Smooth muscle cell (in vitro differentiated cells): ENCODE results near the gene TCEA3. TPM values are rescaled to one million over a fixed set of nuclear protein-coding genes. Genes with fewer than 3 reads are reported as not detected.

ENCODE experiments used
- DNase-seq: peaks from one replicate; lab custom pipeline; 2025; ENCODE audit not compliant: unreplicated experiment; lab: John Stamatoyannopoulos, UW
- H2AFZ ChIP-seq: fragments of 200-600 bp; sonication (generic); 2 replicates; pipeline ENCODE4 v1.6.0; 2016; ENCODE audit warnings: antibody characterized with exemption, low read depth, mild to moderate bottlenecking
- H3F3A ChIP-seq: fragments of 200-600 bp; sonication (generic); 2 replicates; pipeline ENCODE4 v1.6.0; 2017; ENCODE audit warnings: antibody characterized with exemption, low read depth
- H3K27ac ChIP-seq: fragments of 200-600 bp; sonication (generic); 2 replicates; pipeline ENCODE4 v1.5.1; 2016; ENCODE audit warnings: low read depth, mild to moderate bottlenecking
- H3K27me3 ChIP-seq: fragments of 200-600 bp; sonication (generic); 2 replicates; pipeline ENCODE4 v1.6.1; 2016; ENCODE audit warnings: low read depth, mild to moderate bottlenecking
- H3K36me3 ChIP-seq: fragments of 200-600 bp; sonication (generic); 2 replicates; pipeline ENCODE4 v1.5.1; 2016; ENCODE audit warnings: low read depth
- H3K4me1 ChIP-seq: fragments of 200-600 bp; sonication (generic); 2 replicates; pipeline ENCODE4 v1.5.1; 2016; ENCODE audit warnings: low read depth
- H3K4me2 ChIP-seq: fragments of 200-600 bp; sonication (generic); 2 replicates; pipeline ENCODE4 v1.6.0; 2016; ENCODE audit warnings: mild to moderate bottlenecking
- H3K4me3 ChIP-seq: fragments of 200-600 bp; sonication (generic); 2 replicates; pipeline ENCODE4 v1.5.1; 2016; ENCODE audit warnings: mild to moderate bottlenecking
- H3K79me2 ChIP-seq: fragments of 200-600 bp; sonication (generic); 2 replicates; pipeline ENCODE4 v1.6.0; 2016; ENCODE audit warnings: low read depth, mild to moderate bottlenecking
- H3K9ac ChIP-seq: fragments of 200-600 bp; sonication (generic); 2 replicates; pipeline ENCODE4 v1.6.0; 2016; ENCODE audit warnings: low read depth
- H3K9me3 ChIP-seq: fragments of 200-600 bp; sonication (generic); replicated peaks from 2 replicates; pipeline ENCODE4 v1.5.1; 2016; ENCODE audit warnings: low read depth
- H4K20me1 ChIP-seq: fragments of 200-600 bp; sonication (generic); 2 replicates; pipeline ENCODE4 v1.6.0; 2016; ENCODE audit warnings: low read depth
- WGBS: methylation state at CpG from one replicate; pipeline ENCODE4 v1.1.7; 2016; ENCODE audit warnings: low lambda C conversion rate; 5-methylcytosine and 5-hydroxymethylcytosine counted together
- polyA plus RNA-seq: library from polyadenylated mRNA; unstranded; fragments of >200 nt; fragmentation: Nextera tagmentation; extraction: Ambion mirVana; gene quantifications from 2 replicates; pipeline ENCODE4 v1.2.1, GENCODE V29; 2016
- total RNA-seq: library from RNA; depleted of rRNA; stranded (reverse); fragments of >200 nt; gene quantifications from 2 replicates; pipeline ENCODE4 v1.2.3, GENCODE V29; 2014
- TF ChIP-seq, protein P1 (sequence below): fragments of 200-600 bp; sonication (generic); IDR thresholded peaks from 2 replicates; pipeline ENCODE4 v1.5.1; 2017; ENCODE audit warnings: borderline replicate concordance, mild to moderate bottlenecking, antibody characterized with exemption; ENCODE audit not compliant: insufficient read depth, poor library complexity, severe bottlenecking

TCEA3 gene
- total and polyA plus RNA-seq, 2 experiments from 2014 or later: 8.2 to 19.2 TPM

- peak within 1 kb of the TSS; percentile 90 for H3K4me2 ChIP-seq
- peak within 1 kb of the TSS; percentile 96 for H3K27ac ChIP-seq
- TF ChIP-seq, protein P1, sequence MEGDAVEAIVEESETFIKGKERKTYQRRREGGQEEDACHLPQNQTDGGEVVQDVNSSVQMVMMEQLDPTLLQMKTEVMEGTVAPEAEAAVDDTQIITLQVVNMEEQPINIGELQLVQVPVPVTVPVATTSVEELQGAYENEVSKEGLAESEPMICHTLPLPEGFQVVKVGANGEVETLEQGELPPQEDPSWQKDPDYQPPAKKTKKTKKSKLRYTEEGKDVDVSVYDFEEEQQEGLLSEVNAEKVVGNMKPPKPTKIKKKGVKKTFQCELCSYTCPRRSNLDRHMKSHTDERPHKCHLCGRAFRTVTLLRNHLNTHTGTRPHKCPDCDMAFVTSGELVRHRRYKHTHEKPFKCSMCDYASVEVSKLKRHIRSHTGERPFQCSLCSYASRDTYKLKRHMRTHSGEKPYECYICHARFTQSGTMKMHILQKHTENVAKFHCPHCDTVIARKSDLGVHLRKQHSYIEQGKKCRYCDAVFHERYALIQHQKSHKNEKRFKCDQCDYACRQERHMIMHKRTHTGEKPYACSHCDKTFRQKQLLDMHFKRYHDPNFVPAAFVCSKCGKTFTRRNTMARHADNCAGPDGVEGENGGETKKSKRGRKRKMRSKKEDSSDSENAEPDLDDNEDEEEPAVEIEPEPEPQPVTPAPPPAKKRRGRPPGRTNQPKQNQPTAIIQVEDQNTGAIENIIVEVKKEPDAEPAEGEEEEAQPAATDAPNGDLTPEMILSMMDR: no peak
- H3K27me3 ChIP-seq: no peaks in the 10 kb centered on the region
- peak; percentile 70 for DNase-seq
- H3K9ac ChIP-seq: peak within 1 kb of the TSS; percentile 91
- H4K20me1 ChIP-seq: no peaks in the 10 kb centered on the region
- H3F3A ChIP-seq: peaks cover 11% of the 10 kb centered on the region
- WGBS: 6% methylated on average over 29 of the region's 29 CpGs
- H3K9me3 ChIP-seq: peaks cover 5% of the 10 kb centered on the region
- H3K4me3 ChIP-seq: peak within 1 kb of the TSS; percentile 86
- H3K36me3 ChIP-seq: peaks cover 13% of the 10 kb centered on the region
- H3K79me2 ChIP-seq: peaks cover 20% of the 10 kb centered on the region
- H2AFZ ChIP-seq: peak within 1 kb of the TSS; percentile 97
- H3K4me1 ChIP-seq: peaks cover 26% of the 10 kb centered on the region
Observed at GRCh38 chr1:23369335-23370013, 55.1 kb downstream of the TCEA3 start, which contains the start of gene ZNF436. TSS of gene ZNF436 (minus strand) at chr1:23369836. CDS start at chr1:23368005, 1,831 bp downstream.

DNA sequence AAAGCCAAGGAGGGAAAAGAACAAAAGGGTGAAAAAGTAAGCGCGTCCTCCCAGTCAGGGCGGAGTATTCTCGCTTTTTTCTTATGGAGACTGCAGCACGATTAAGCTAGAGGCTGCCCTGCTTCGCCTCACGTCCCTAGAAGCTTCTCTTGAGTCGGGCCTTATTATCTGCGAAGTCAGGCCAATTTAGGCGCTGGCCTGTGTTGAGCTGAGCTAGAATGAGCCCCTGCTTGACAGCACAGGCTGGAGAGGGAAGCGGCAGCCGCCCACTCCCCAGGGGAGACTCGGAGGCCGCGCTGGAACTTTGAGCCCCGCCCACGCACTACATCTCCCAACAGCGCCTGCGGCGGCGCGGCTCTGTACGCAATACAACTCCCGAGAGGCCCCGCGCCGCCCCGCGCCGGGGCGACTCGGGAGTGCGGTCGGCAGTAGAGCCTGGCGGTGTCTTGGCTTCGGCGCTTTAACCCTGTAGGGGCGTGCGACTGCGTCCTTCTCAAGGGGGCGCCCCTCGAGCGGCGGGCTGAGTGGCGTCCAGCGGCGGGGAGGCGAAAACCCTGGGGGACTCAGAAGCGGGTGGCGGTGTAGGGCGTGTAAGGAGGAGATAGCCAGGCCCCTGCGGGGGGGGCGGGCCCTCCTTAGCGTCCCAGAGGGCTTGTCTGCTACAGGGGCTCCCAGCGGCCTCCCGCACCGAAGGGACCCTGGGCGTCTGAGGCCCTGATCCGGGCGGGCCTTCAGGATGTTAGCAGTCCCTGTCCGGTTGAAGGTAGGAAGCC is 55.8 kb downstream of the TCEA3 start:
- peaks cover 20% of the 10 kb centered on the region for H3K36me3 ChIP-seq
- H3K9me3 ChIP-seq: peaks cover 12% of the 10 kb centered on the region
- peak overlapping the region; percentile 91 for H3K9ac ChIP-seq
- peaks cover 22% of the 10 kb centered on the region for H3K79me2 ChIP-seq
- no peaks in the 10 kb centered on the region for H4K20me1 ChIP-seq
- peak overlapping the region; percentile 97 for H2AFZ ChIP-seq
- peak overlapping the region; percentile 90 for H3K4me2 ChIP-seq
- no peaks in the 10 kb centered on the region for H3K27me3 ChIP-seq
- peaks cover 26% of the 10 kb centered on the region for H3K4me1 ChIP-seq
- whole genome bisulfite sequencing: under 1% methylated on average over 60 of the region's 61 CpGs
- peak; percentile 74 for DNase-seq
- H3F3A ChIP-seq: peaks cover 11% of the 10 kb centered on the region
- peak overlapping the region; percentile 86 for H3K4me3 ChIP-seq
- peak overlapping the region; percentile 96 for H3K27ac ChIP-seq
- TF ChIP-seq, protein P1: no peak

DNA sequence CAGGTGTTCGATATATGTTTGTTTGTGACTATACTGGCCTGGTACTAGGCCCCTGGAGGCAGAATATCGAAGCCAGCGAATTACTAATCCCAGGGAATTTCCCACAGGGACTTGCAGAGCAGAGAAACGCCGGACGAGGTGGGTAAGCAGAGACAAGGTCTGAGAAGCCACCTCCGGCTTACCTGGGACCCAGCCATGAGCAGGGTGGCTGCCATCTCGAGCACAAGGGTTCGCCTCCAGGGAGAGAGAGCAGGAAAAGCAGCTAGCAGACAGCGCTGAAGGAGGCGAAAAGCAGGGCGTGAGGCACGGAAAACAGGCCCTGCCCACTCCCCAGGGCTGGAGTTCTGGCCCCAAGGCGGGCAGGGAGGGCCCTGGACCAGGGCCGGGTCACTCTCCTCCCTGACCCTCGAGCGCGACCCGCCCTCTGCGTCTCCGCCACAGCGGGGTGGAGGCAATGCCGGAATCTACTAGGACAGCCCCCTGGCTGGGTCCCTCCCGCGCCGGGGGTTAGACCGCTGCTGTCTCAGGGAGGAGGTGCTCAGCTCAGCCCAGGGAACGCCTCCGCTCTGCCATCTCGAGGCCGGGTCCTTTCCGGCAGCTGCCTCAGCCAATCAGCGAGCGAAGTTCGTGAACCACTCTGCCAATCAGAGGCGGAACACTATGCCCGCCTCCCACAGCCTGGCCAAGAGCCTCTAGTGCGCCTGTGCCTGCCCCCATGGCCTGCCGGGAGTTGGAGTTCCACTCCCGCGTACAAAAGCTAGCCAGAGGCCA is 56.6 kb downstream of the TCEA3 start:
- Histone ChIP-seq H3F3A (peaks cover 11% of the 10 kb centered on the region), H3K27ac (peak overlapping the region; percentile 96), H4K20me1 (no peaks in the 10 kb centered on the region), H3K9ac (peak overlapping the region; percentile 91), H3K27me3 (no peaks in the 10 kb centered on the region), H3K79me2 (peaks cover 24% of the 10 kb centered on the region), H3K4me3 (peak overlapping the region; percentile 86), H3K4me1 (peaks cover 26% of the 10 kb centered on the region), H3K36me3 (peaks cover 27% of the 10 kb centered on the region), H3K4me2 (peak overlapping the region; percentile 90), H3K9me3 (peaks cover 20% of the 10 kb centered on the region), H2AFZ (peak overlapping the region; percentile 97)
- TF ChIP-seq, protein P1: no peak
- DNase-seq: peak; percentile 88
- WGBS: 7% methylated on average over 40 of the region's 41 CpGs
